Hematopoietic multipotent progenitor cell treated with erythropoietin and hydrocortisone succinate and interleukin-3 and kit ligand, for 17 days (in vitro differentiated cells): ENCODE measurements around the gene IGF1R.

Source experiments
- DNase-seq: peaks from one replicate; pipeline ENCODE4 v3.0.0-alpha.2; 2015; ENCODE audit warnings: low spot score

The IGF1R gene

GRCh38 chr15:98776607-98777281, 128.4 kb downstream of the IGF1R start:
- DNase-seq = peak; percentile 64

- no peak for DNase-seq
Observed at GRCh38 chr15:98777426-98777825, 129.1 kb downstream of the IGF1R start.

GRCh38 chr15:98778263-98778959, 130.1 kb downstream of the IGF1R start:
- no peak for DNase-seq

- DNase-seq = no peak
Observed at GRCh38 chr15:98778960-98779359, 130.6 kb downstream of the IGF1R start.

GRCh38 chr15:98779463-98780071, 131.2 kb downstream of the IGF1R start:
- DNase-seq = peak; percentile 93

- DNase-seq = no peak
Observed at GRCh38 chr15:98781838-98782237, 133.5 kb downstream of the IGF1R start.

GRCh38 chr15:98782801-98783200, 134.5 kb downstream of the IGF1R start:
- DNase-seq = no peak

GRCh38 chr15:98785431-98785806, 137.1 kb downstream of the IGF1R start:
- no peak for DNase-seq

- DNase-seq = no peak
Observed at GRCh38 chr15:98785807-98786621, 137.7 kb downstream of the IGF1R start.

- no peak for DNase-seq
Observed at GRCh38 chr15:98786717-98787116, 138.4 kb downstream of the IGF1R start.

GRCh38 chr15:98787194-98787593, 138.9 kb downstream of the IGF1R start:
- no peak for DNase-seq

GRCh38 chr15:98787936-98788757, 139.8 kb downstream of the IGF1R start:
- DNase-seq = no peak

GRCh38 chr15:98789020-98789419, 140.7 kb downstream of the IGF1R start:
- no peak for DNase-seq

- no peak for DNase-seq
Observed at GRCh38 chr15:98790270-98790669, 141.9 kb downstream of the IGF1R start.

- DNase-seq = no peak
Observed at GRCh38 chr15:98791046-98791701, 142.8 kb downstream of the IGF1R start.

- no peak for DNase-seq
Observed at GRCh38 chr15:98792117-98792516, 143.8 kb downstream of the IGF1R start.

- DNase-seq = no peak
Observed at GRCh38 chr15:98794211-98794610, 145.9 kb downstream of the IGF1R start.

GRCh38 chr15:98794748-98795147, 146.4 kb downstream of the IGF1R start:
- DNase-seq = no peak

GRCh38 chr15:98795980-98796379, 147.6 kb downstream of the IGF1R start:
- DNase-seq = no peak

- no peak for DNase-seq
Observed at GRCh38 chr15:98796685-98797357, 148.5 kb downstream of the IGF1R start.
